GM12878 (cell line): ENCODE results near the gene PRR7.

Experiments used
- CTCF ChIP-seq, 3 experiments: IDR thresholded peaks in 2 of 3; conservative IDR thresholded peaks in 1 of 3; 2 replicates each; pipeline ENCODE4 v1.5.1; 2011; ENCODE audit warnings: low read depth in 3 of 3, low read length in 3 of 3, mild to moderate bottlenecking in 3 of 3, control low read depth in 2 of 3, moderate library complexity in 2 of 3, inconsistent platforms in 1 of 3, mixed read lengths in 1 of 3; ENCODE audit not compliant: control insufficient read depth in 2 of 3, insufficient read depth in 1 of 3; ENCODE audit errors: extremely low read depth in 1 of 3
- EZH2 ChIP-seq: IDR thresholded peaks from 2 replicates; pipeline ENCODE4 v1.6.1; 2012; ENCODE audit warnings: low read depth, mild to moderate bottlenecking, control low read depth, inconsistent platforms, low read length, borderline replicate concordance; ENCODE audit not compliant: control insufficient read depth
- FOXK2 ChIP-seq: fragments of 450-650 bp; IDR thresholded peaks from 2 replicates; pipeline ENCODE4 v1.6.1; 2017; ENCODE audit warnings: mild to moderate bottlenecking, moderate library complexity
- HDAC2 ChIP-seq: fragments of 200-600 bp; sonication (generic); IDR thresholded peaks from 2 replicates; pipeline ENCODE4 v1.6.1; 2017
- TARDBP ChIP-seq: IDR thresholded peaks from 2 replicates; pipeline ENCODE4 v1.6.1; 2016; ENCODE audit warnings: borderline replicate concordance
- TF ChIP-seq, protein P1 (sequence below): IDR thresholded peaks from 2 replicates; pipeline ENCODE4 v1.6.1; 2011; ENCODE audit warnings: mild to moderate bottlenecking, low read depth, low read length, moderate library complexity; ENCODE audit not compliant: insufficient replicate concordance

GRCh38 chr5:177443144-177443983, 3.2 kb upstream of the PRR7 start:
- TF ChIP-seq TARDBP (no peak), CTCF (IDR thresholded peaks at IDR 0.05 in 2 of 3, conservative IDR thresholded peaks at IDR 0.05 in 1 of 3; ENCODE audit: control insufficient read depth in 2 of 3, extremely low read depth in 1 of 3, insufficient read depth in 1 of 3, low read depth in 3 of 3, low read length in 3 of 3) (no peak), EZH2 (no peak), HDAC2 (no peak), FOXK2 (no peak)
- TF ChIP-seq, protein P1, sequence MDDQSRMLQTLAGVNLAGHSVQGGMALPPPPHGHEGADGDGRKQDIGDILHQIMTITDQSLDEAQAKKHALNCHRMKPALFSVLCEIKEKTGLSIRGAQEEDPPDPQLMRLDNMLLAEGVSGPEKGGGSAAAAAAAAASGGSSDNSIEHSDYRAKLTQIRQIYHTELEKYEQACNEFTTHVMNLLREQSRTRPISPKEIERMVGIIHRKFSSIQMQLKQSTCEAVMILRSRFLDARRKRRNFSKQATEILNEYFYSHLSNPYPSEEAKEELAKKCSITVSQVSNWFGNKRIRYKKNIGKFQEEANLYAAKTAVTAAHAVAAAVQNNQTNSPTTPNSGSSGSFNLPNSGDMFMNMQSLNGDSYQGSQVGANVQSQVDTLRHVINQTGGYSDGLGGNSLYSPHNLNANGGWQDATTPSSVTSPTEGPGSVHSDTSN = no peak
